ENCODE results near the gene MYL2. TPM values are rescaled to one million over a fixed set of nuclear protein-coding genes. Genes with fewer than 3 reads are reported as not detected.

The MYL2 gene
- total RNA-seq, 1 experiment from 2014 or later, result not detected

- Mint-ChIP-seq H3K27ac (ENCODE audit: unreplicated experiment) (no peak overlapping the region), H3K36me3 (ENCODE audit: insufficient read depth, unreplicated experiment) (peaks cover 7% of the 10 kb centered on the region), H3K9me3 (ENCODE audit: low read depth, unreplicated experiment) (peaks cover 3% of the 10 kb centered on the region), H3K4me1 (ENCODE audit: low read depth, unreplicated experiment) (no peaks in the 10 kb centered on the region), H3K27me3 (ENCODE audit: unreplicated experiment) (peaks cover 19% of the 10 kb centered on the region), H3K4me3 (ENCODE audit: low read depth, unreplicated experiment) (no peak overlapping the region)
- no peak for DNase-seq
- CTCF ChIA-PET, result interaction anchor here (0.7 to 0.9 kb wide), 4 partner anchors 11 to 153 kb away, joined by 3 to 4 read pairs (median 4); partner anchors contain the start of gene CCDC63
- BruUV-seq (replicated peaks), result no TSS peak
- TF ChIP-seq, protein P1, sequence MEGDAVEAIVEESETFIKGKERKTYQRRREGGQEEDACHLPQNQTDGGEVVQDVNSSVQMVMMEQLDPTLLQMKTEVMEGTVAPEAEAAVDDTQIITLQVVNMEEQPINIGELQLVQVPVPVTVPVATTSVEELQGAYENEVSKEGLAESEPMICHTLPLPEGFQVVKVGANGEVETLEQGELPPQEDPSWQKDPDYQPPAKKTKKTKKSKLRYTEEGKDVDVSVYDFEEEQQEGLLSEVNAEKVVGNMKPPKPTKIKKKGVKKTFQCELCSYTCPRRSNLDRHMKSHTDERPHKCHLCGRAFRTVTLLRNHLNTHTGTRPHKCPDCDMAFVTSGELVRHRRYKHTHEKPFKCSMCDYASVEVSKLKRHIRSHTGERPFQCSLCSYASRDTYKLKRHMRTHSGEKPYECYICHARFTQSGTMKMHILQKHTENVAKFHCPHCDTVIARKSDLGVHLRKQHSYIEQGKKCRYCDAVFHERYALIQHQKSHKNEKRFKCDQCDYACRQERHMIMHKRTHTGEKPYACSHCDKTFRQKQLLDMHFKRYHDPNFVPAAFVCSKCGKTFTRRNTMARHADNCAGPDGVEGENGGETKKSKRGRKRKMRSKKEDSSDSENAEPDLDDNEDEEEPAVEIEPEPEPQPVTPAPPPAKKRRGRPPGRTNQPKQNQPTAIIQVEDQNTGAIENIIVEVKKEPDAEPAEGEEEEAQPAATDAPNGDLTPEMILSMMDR (IDR thresholded peaks at IDR 0.05; ENCODE audit: unreplicated experiment), result no peak
- intact Hi-C loops (cut with micrococcal nuclease; ENCODE audit: unreplicated experiment), result no loop called here
These were observed 37.1 kb downstream of the MYL2 start for GRCh38 chr12:110883251-110883650.

- peaks cover 3% of the 10 kb centered on the region for H3K9me3 Mint-ChIP-seq (ENCODE audit: low read depth, unreplicated experiment)
- H3K36me3 Mint-ChIP-seq (ENCODE audit: insufficient read depth, unreplicated experiment), result no peaks in the 10 kb centered on the region
- BruUV-seq (replicated peaks), result no TSS peak
- no peak overlapping the region for H3K27ac Mint-ChIP-seq (ENCODE audit: unreplicated experiment)
- no peak for DNase-seq
- no peaks in the 10 kb centered on the region for H3K4me1 Mint-ChIP-seq (ENCODE audit: low read depth, unreplicated experiment)
- intact Hi-C loops (cut with micrococcal nuclease; ENCODE audit: unreplicated experiment), result no loop called here
- H3K4me3 Mint-ChIP-seq (ENCODE audit: low read depth, unreplicated experiment), result no peak overlapping the region
- CTCF ChIA-PET, result no interaction called here
- H3K27me3 Mint-ChIP-seq (ENCODE audit: unreplicated experiment), result peaks cover 17% of the 10 kb centered on the region
- TF ChIP-seq, protein P1 (IDR thresholded peaks at IDR 0.05; ENCODE audit: unreplicated experiment), result no peak
These were observed 39.7 kb downstream of the MYL2 start for GRCh38 chr12:110880651-110881050.

DNA sequence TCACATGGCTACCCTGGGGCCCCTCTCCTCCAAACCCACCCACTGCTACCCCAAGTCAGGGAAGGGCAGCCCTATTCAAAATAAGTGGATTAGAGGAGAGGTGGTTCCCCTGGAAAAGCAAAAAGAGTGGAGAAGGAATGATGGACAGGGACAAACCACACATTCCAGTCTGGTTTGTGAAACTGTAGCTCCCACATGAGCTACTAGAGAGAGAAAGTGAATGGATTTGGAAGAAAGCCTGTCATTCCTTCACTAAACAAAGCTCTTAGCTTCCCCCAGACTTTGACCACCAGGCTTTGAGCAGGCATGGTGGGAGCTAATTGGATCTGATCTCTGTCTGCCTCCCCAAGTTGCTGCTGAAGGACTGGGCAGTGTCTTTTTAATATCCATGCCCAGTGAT, 45.6 kb downstream of the MYL2 start:
- DNase-seq, result no peak
- H3K27ac Mint-ChIP-seq (ENCODE audit: unreplicated experiment), result no peak overlapping the region
- H3K36me3 Mint-ChIP-seq (ENCODE audit: insufficient read depth, unreplicated experiment), result no peaks in the 10 kb centered on the region
- no peaks in the 10 kb centered on the region for H3K9me3 Mint-ChIP-seq (ENCODE audit: low read depth, unreplicated experiment)
- TF ChIP-seq, protein P1 (IDR thresholded peaks at IDR 0.05; ENCODE audit: unreplicated experiment), result no peak
- H3K4me3 Mint-ChIP-seq (ENCODE audit: low read depth, unreplicated experiment), result no peak overlapping the region
- BruUV-seq (replicated peaks), result no TSS peak
- no peaks in the 10 kb centered on the region for H3K4me1 Mint-ChIP-seq (ENCODE audit: low read depth, unreplicated experiment)
- intact Hi-C loops (cut with micrococcal nuclease; ENCODE audit: unreplicated experiment), result no loop called here
- peaks cover 57% of the 10 kb centered on the region for H3K27me3 Mint-ChIP-seq (ENCODE audit: unreplicated experiment)
- CTCF ChIA-PET, result no interaction called here

- no TSS peak for BruUV-seq (replicated peaks)
- intact Hi-C loops (cut with micrococcal nuclease; ENCODE audit: unreplicated experiment), result no loop called here
- CTCF ChIA-PET, result no interaction called here
These were observed 46.0 kb downstream of the MYL2 start for GRCh38 chr12:110874351-110874750.

More at GRCh38 chr12:110874351-110874750, 46.0 kb downstream of the MYL2 start:
- TF ChIP-seq, protein P1 (IDR thresholded peaks at IDR 0.05; ENCODE audit: unreplicated experiment), result no peak
- no peak for DNase-seq
- no peaks in the 10 kb centered on the region for H3K4me1 Mint-ChIP-seq (ENCODE audit: low read depth, unreplicated experiment)
- no peaks in the 10 kb centered on the region for H3K36me3 Mint-ChIP-seq (ENCODE audit: insufficient read depth, unreplicated experiment)
- no peak overlapping the region for H3K4me3 Mint-ChIP-seq (ENCODE audit: low read depth, unreplicated experiment)
- peaks cover 60% of the 10 kb centered on the region for H3K27me3 Mint-ChIP-seq (ENCODE audit: unreplicated experiment)
- no peak overlapping the region for H3K27ac Mint-ChIP-seq (ENCODE audit: unreplicated experiment)
- H3K9me3 Mint-ChIP-seq (ENCODE audit: low read depth, unreplicated experiment), result no peaks in the 10 kb centered on the region
